Measurements from ENCODE around the gene ZRANB3.

- TF ChIP-seq CTCF (IDR thresholded peaks at IDR 0.05; ENCODE audit: poor library complexity) = no peak
- no peak for TF ChIP-seq EZH2 (IDR thresholded peaks at IDR 0.05; ENCODE audit: borderline replicate concordance)
- no peak for TF ChIP-seq EZH2phosphoT487 (IDR thresholded peaks at IDR 0.05; ENCODE audit: low read depth, severe bottlenecking, unreplicated experiment)
Measured at GRCh38 chr2:135157856-135158255, 373.2 kb downstream of the ZRANB3 start.

Measured in hepatocyte (in vitro differentiated cells).